Mesodermal cell (in vitro differentiated cells): ENCODE measurements around the gene CORO6.
"Not testable (repeated sequence)": the region's sequence is repeated elsewhere in the genome, so short reads cannot be mapped to it uniquely, and the experiment has no call there.

Experiments
- H3K27ac ChIP-seq: 2 replicates; pipeline ENCODE4 v1.7.0; 2013; ENCODE audit warnings: mild to moderate bottlenecking, low read depth, low read length, moderate library complexity; ENCODE audit not compliant: severe bottlenecking
- H3K36me3 ChIP-seq: 2 replicates; pipeline ENCODE4 v1.7.1; 2013; ENCODE audit warnings: mild to moderate bottlenecking, low read length, moderate library complexity; ENCODE audit not compliant: control insufficient read depth, insufficient read depth
- H3K4me1 ChIP-seq: one replicate; pipeline ENCODE4 v1.7.1; 2013; ENCODE audit warnings: mild to moderate bottlenecking, low read length; ENCODE audit not compliant: insufficient read depth, control insufficient read depth, poor library complexity, severe bottlenecking
- H3K4me3 ChIP-seq: 2 replicates; pipeline ENCODE4 v1.7.0; 2013; ENCODE audit warnings: low read length, control low read depth, mild to moderate bottlenecking; ENCODE audit not compliant: insufficient read depth, poor library complexity, severe bottlenecking; ENCODE audit errors: extremely low read depth
- H3K9me3 ChIP-seq: 2 replicates; pipeline ENCODE4 v1.7.1; 2013; ENCODE audit warnings: mild to moderate bottlenecking, low read length, moderate library complexity; ENCODE audit not compliant: control insufficient read depth
- WGBS, 2 experiments: methylation state at CpG; one replicate each; pipeline ENCODE4 v1.1.5; 2013; ENCODE audit warnings: missing lambda C conversion rate in 2 of 2; ENCODE audit not compliant: insufficient coverage in 2 of 2; 5-methylcytosine and 5-hydroxymethylcytosine counted together

CORO6 gene

DNA sequence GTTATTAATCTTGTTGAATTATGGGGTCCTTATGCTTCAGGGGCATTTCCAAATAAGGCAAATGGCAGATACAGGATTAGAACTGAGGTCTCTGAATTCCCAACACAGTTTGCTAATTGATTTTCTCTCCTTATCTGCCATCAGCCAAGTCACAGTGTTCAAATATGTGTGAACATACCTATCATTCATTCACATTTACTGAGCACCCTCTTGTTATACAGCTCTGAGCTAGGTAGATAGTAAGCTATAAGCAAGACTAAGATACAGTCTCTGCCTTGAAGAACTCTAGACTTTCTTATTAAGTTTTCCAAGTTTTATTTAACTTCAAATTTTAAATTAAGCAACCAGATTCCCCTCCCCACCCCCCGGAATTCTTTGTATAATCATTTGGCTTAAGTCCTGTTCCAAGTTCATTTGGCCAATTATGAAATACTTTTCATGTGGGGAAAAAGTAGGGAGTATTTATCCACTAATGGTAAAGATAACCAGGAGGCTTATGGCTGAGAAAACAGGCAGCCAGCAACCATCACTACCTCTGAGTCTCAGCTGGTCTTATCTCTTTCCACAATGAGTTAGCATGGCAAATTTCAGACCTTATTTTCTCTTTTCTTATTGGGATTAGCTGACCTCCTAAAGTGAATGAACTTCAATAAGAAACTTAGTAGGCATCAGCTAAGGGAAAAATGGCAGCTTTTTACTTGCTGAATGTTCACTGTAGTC is 31.4 kb upstream of the CORO6 start:
- Histone ChIP-seq H3K36me3 (peaks cover 65% of the 10 kb centered on the region), H3K4me1 (peaks cover 4% of the 10 kb centered on the region), H3K27ac (no peak overlapping the region), H3K9me3 (no peaks in the 10 kb centered on the region), H3K4me3 (no peak overlapping the region)
- no CpG with 5 or more reads among the region's 1 CpG for WGBS, 2 experiments

DNA sequence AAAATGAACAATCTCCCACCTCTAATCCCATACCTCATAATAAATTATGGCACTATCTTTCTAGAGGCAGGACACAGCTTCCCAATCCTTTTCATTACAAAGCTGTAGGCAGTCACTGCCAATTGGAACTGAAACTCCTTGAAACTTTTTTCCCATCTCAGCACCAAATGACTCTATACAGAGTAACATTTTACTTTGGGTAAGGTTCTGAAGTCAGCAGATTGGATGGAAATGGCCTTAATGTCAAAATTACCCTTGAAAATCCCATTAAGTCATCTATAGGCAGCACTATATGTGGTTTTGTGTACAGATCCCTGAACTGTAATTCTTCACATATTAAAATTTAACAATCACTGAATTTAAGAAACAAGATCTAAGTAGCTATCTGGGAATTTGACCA is 30.3 kb upstream of the CORO6 start:
- Histone ChIP-seq H3K4me3 (no peak overlapping the region), H3K4me1 (peaks cover 4% of the 10 kb centered on the region), H3K27ac (no peak overlapping the region), H3K36me3 (peaks cover 68% of the 10 kb centered on the region), H3K9me3 (no peaks in the 10 kb centered on the region)

DNA sequence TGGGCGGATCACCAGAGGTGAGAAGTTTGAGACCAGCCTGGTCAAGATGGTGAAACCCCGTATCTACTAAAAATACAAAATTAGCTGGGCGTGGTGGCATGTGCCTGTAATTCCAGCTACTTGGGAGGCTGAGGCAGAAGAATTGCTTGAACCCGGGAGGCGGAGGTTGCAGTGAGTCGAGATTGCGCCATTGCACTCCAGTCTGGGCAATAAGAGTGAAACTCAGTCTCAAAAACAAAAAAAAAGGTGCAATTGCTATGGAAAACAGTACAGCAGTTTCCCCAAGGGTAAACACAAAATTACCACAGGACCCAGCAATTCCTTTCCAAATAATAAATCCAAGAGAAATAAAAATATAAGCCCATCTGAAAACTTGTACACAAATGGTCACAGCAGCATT is 29.2 kb upstream of the CORO6 start:
- H3K9me3 ChIP-seq, H3K4me3 ChIP-seq, H3K4me1 ChIP-seq, H3K27ac ChIP-seq: not testable (repeated sequence)
- H3K36me3 ChIP-seq, result peaks cover 72% of the 10 kb centered on the region
- 98 to 100% methylated on average over 3 to 6 of the region's 7 CpGs for WGBS, 2 experiments

DNA sequence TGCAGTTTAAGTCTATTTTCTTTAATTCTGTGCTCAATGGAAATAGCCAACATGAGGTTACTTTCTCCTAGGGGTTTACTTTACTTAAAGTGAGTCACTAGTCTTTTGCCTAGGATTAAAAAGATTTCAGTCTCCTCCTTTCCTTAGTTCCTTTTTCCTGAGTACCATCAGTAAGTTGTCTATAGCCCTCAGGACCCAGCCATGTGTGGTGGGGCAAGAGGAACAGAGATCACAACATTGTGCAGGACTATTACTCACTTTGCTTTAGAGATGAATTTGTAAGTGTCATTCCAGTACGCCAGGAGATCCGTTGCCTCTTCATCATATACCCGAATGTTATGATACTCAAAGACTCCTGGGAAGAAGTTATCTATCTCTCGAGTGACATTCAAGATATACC is 27.7 kb upstream of the CORO6 start:
- H3K4me1 ChIP-seq, result peaks cover 4% of the 10 kb centered on the region
- 100% methylated on average over 3 of the region's 4 CpGs; no CpG with 5 or more reads in 1 of the 2 experiments for WGBS, 2 experiments
- H3K4me3 ChIP-seq, result no peak overlapping the region
- H3K36me3 ChIP-seq, result peaks cover 73% of the 10 kb centered on the region
- H3K9me3 ChIP-seq, result no peaks in the 10 kb centered on the region
- H3K27ac ChIP-seq, result no peak overlapping the region

DNA sequence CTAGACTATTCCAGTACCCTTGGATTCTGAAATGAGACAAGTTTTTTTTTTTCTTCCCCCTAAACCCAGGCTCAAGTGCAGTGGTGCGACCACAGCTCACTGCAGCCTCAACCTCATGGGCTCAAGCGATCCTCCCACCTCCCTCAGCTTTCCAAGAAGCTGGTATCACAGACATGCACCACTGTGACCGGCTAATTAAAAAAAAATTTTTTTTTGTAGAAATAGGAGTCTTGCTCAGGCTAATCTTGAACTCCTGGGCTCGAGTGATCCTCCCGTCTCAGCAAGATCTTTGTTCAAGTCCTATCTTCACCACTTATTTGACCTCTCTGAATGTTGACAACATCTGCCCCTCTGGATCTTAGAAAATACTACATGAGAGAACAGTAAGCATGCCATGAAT is 26.6 kb upstream of the CORO6 start:
- no peak overlapping the region for H3K27ac ChIP-seq
- H3K4me3 ChIP-seq, result no peak overlapping the region
- H3K4me1 ChIP-seq, result peaks cover 2% of the 10 kb centered on the region
- 92% methylated on average over 2 of the region's 5 CpGs; no CpG with 5 or more reads in 1 of the 2 experiments for WGBS, 2 experiments
- no peaks in the 10 kb centered on the region for H3K9me3 ChIP-seq
- H3K36me3 ChIP-seq, result peaks cover 70% of the 10 kb centered on the region

DNA sequence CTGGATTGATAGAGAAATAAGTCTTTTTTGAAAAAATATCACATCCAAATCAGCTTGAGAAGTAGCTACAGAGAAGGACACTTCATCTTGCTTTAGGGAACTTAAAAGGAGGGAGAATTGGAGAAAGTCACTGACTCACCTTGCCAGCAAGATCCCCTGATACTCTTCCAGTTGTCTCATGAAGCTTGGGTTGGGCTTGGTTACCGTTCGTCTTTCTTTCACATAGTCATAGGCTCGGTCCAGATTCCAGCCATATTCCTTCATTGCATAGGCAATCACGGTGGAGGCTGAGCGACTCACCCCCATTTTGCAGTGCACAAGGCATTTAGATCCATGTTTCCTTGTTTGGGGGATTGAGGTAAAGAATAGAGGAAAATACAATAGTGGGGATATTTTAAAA is 25.3 kb upstream of the CORO6 start:
- 98 to 100% methylated on average over 3 to 5 of the region's 5 CpGs for WGBS, 2 experiments

DNA sequence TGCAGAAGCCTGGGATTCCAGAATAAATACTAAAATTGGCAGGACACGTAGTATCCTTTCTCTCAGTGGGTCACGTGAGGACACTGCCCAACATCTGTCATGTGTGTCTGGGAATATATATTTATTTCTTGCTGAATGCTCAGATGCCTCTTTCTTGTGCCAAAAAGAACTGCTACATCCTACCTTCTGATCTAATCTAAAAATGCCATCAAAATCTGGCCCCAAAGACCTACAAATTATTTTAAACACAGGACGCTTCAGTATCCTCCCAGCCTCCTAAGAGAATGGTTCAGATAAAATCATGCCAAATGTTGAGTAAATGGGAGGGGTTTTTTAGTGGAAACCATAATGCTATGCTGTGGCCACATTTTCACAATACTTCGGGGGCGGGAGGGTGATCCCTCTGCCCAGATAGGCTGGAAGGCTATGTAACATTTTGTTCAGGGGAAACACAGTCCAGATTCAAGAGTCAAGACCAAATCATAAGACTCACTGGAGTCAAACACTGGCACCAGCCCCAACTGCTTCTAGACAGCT is 22.9 kb upstream of the CORO6 start:
- no peak overlapping the region for H3K4me3 ChIP-seq
- no peaks in the 10 kb centered on the region for H3K9me3 ChIP-seq
- peaks cover 10% of the 10 kb centered on the region for H3K4me1 ChIP-seq
- no peak overlapping the region for H3K27ac ChIP-seq
- H3K36me3 ChIP-seq, result peaks cover 43% of the 10 kb centered on the region
- WGBS, 2 experiments, result 80 to 100% methylated on average over 1 to 2 of the region's 5 CpGs

More for the DNA sequence above, 25.3 kb upstream of the CORO6 start:
- H3K27ac ChIP-seq, result no peak overlapping the region
- H3K9me3 ChIP-seq, result no peaks in the 10 kb centered on the region
- H3K36me3 ChIP-seq, result peaks cover 58% of the 10 kb centered on the region
- H3K4me3 ChIP-seq, result no peak overlapping the region
- no peaks in the 10 kb centered on the region for H3K4me1 ChIP-seq

DNA sequence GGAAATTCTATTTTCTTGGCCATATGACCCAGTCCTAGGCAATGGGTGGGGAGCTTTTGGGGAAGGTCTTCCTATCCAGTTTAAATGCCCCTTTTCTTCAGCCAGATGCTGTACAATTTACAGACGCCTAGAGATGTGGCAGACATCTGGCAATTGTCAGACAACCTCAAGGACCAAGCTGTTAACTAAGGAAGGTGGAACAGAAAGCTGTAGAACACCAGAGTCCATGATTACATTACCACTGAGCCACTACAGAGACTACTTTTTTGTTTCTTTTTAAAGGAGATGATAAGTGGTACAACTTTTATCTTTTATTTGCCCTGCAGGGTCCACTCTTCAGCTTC is 21.1 kb upstream of the CORO6 start:
- H3K4me1 ChIP-seq, result peaks cover 27% of the 10 kb centered on the region
- 100% methylated on average over 1 of the region's 1 CpG; no CpG with 5 or more reads in 1 of the 2 experiments for WGBS, 2 experiments

DNA sequence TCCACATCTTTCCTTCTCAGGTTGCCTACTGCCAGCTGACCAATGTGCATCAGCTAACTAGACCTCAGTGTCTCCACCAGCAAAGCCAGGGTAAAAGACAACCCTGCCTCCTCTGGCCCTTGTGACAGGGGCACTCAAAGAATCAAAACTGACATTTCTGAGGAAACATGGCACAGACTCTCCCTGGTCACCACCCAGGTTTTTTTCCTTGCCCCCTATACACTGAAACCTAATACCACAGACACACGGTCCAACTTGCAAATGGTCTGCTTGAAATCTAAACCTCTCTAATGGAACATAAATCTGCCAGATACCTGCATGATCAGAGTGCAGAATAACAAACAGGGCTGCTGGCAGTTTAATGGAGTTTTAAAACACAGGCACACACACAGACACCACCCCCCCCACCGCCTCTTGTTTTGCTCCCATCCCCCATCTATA is 19.5 kb upstream of the CORO6 start:
- Histone ChIP-seq H3K4me1 (peaks cover 29% of the 10 kb centered on the region), H3K4me3 (no peak overlapping the region), H3K9me3 (no peaks in the 10 kb centered on the region), H3K36me3 (peaks cover 23% of the 10 kb centered on the region), H3K27ac (no peak overlapping the region)
- WGBS, 2 experiments, result 89% methylated on average over 1 of the region's 2 CpGs; no CpG with 5 or more reads in 1 of the 2 experiments

More for the DNA sequence above, 21.1 kb upstream of the CORO6 start:
- H3K9me3 ChIP-seq, result no peaks in the 10 kb centered on the region
- H3K4me3 ChIP-seq, result no peak overlapping the region
- H3K36me3 ChIP-seq, result peaks cover 33% of the 10 kb centered on the region
- peak overlapping the region; percentile 3 for H3K27ac ChIP-seq

DNA sequence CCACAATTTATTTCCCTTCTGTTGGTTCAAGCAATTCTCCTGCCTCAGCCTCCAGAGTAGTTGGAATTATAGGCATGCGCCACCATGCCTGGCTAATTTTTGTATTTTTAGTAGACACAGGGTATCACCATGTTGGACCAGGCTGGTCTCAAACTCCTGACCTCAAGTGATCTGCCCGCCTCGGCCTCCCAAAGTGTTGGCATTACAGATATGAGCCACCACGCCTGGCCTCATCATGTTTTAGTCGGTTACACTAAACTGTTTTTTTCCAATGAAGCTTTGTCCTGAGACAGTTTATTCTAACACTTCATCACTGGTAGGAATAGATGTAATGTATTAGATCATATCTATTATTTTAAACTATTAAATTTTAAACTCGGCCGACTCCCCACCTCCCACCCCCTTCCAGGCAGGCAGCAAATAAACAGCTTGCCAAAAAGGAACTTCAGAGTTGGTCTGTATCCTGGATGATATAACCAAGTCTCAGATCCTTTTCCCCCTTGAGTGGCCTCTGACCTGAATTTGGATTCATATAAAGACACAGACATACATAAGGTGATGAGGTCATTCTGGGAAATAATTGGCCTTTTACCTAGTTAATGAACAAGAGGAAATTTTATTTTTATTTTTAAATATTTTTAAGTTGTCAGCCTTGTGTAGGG is 18.4 kb upstream of the CORO6 start:
- Histone ChIP-seq H3K27ac (no peak overlapping the region), H3K4me1 (peaks cover 32% of the 10 kb centered on the region), H3K36me3 (peaks cover 26% of the 10 kb centered on the region), H3K4me3 (no peak overlapping the region), H3K9me3 (no peaks in the 10 kb centered on the region)
- WGBS, 2 experiments, result 94 to 100% methylated on average over 4 of the region's 7 CpGs

DNA sequence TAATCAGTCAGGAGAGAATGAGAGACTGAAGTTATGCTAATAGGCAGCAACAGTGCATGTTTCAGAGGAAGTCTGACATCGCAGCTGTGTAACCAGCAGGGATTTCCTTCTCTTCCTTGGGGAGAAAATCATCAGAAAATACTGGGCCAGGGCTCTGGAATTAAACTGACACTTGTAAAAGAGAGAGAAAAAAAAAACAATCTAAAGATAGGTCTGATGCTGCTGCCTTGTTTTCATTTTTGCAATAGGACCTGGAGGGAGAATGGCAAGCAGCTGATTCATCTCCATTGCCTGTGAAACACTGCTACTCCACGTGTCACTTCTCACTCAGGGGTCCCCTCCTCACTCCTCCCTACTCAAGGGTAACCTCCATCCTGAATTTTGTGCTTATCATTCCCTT is 17.7 kb upstream of the CORO6 start:
- peaks cover 28% of the 10 kb centered on the region for H3K36me3 ChIP-seq
- no peak overlapping the region for H3K4me3 ChIP-seq
- WGBS, 2 experiments, result 46 to 55% methylated on average over 2 of the region's 2 CpGs
- H3K9me3 ChIP-seq, result no peaks in the 10 kb centered on the region
- peak overlapping the region; percentile 52 for H3K27ac ChIP-seq
- peaks cover 32% of the 10 kb centered on the region for H3K4me1 ChIP-seq
